ENCODE data around the gene TRDMT1.

TRDMT1 gene

DNA sequence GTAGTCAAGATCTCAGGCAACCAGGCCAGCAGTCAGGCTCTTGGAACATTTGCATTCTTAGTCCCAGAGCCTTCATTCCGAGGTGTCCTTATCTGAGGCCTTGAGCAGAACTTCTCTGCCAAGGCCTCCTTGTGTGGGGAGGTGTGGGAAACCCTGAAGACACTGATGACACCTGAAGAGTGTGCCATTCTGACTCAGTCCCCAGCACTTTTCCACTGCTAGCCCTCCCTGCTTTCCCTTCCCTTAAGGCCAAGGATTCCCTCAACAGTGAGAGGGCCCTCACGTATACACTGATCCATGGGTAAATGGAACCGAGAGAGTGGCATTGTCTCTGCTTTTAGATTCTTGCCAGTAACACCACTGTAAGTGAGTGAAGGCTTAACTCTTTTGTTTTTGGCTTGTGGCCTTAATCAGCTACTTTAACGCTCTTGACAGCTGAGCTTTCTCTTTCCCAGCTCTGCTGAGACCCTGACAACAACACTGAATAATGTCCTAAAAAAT lies 30.3 kb downstream of the TRDMT1 start:
- no peak for DNase-seq (ENCODE audit: low read depth)

DNA sequence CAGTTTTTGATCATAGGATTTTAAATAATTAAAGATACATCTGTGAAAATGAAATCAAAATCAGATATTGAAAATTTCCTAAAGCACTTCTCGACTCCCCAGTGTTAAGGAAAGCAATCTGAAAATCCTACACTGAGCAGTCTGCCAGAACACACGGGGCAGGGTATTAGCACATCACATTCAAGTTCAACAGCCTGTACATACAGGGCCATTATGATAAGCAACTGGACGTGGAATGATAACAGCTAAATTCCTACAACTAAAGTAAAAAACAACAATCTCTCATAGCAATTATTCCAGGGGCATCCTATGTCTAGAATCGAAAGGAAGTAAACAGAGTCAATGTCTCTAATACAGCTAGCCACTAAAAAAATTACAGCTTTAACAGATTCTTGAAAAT lies 31.7 kb downstream of the TRDMT1 start:
- no peak for DNase-seq (ENCODE audit: low read depth)

DNA sequence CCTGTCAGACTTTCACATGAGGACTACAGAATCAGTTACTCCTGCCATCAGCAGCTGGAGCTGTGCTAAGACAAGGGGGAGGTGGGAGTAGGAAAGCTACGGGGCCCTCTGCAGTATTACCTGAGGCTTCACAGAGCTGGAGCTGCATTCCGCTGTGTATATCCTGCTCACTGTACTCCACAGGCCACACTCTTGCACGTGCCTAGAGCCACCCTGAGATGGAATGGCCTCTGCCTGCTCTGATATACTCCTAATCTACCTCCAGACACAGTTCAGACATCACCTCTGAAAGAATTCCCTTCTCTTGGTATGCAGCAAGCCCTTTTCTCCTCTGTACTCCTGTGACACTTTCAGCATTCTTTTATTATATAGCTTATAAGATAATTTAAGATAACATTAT lies 34.8 kb downstream of the TRDMT1 start:
- DNase-seq (ENCODE audit: low read depth): no peak

GRCh38 chr10:17162828-17163227 lies 38.6 kb downstream of the TRDMT1 start:
- no peak for DNase-seq (ENCODE audit: low read depth)

GRCh38 chr10:17161775-17162174 lies 39.7 kb downstream of the TRDMT1 start:
- no peak for DNase-seq (ENCODE audit: low read depth)

DNA sequence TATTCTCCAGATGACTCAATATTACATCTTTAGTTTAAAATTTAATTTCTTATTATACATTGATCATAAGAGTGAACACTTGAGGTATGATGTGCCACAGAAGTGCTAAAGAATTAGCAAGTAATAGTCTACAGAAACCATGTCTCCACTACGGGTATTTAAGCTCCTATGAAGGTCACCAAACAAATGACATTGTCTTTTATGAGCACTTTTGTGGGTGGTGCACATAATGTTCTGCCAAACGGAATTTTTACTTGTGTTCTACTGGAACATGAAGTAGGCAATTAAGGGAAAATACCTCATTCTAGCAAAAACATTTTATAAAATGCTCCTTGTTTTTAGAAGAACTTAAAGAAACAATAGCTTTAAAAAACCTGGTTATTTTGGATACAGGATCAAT lies 44.4 kb downstream of the TRDMT1 start:
- DNase-seq (ENCODE audit: low read depth): no peak

- no peak for DNase-seq (ENCODE audit: low read depth)
These were observed 45.6 kb downstream of the TRDMT1 start for GRCh38 chr10:17155826-17156225.

- no peak for DNase-seq (ENCODE audit: low read depth)
These were observed 47.4 kb downstream of the TRDMT1 start for GRCh38 chr10:17154116-17154515.

- DNase-seq (ENCODE audit: low read depth): no peak
These were observed 48.2 kb downstream of the TRDMT1 start for GRCh38 chr10:17153321-17153720.

DNA sequence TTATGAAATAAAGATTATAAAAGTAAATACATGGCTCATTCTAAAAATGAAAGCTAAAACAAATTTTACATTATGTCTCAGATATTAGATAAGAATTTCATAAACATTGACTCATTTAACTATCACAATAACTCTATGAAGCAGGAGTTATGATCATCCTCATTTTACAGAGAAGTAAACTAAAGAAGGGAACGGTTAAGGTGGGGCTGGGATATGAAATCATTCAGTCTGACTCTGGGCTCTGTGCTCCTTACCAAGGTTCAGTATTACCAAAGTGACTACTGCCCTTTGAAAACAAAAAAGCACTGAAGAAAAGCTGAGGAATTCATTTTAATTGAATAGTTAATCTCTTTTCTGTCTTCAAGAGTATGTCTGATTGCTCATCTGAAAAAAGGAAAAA lies 49.8 kb downstream of the TRDMT1 start:
- no peak for DNase-seq (ENCODE audit: low read depth)

DNA sequence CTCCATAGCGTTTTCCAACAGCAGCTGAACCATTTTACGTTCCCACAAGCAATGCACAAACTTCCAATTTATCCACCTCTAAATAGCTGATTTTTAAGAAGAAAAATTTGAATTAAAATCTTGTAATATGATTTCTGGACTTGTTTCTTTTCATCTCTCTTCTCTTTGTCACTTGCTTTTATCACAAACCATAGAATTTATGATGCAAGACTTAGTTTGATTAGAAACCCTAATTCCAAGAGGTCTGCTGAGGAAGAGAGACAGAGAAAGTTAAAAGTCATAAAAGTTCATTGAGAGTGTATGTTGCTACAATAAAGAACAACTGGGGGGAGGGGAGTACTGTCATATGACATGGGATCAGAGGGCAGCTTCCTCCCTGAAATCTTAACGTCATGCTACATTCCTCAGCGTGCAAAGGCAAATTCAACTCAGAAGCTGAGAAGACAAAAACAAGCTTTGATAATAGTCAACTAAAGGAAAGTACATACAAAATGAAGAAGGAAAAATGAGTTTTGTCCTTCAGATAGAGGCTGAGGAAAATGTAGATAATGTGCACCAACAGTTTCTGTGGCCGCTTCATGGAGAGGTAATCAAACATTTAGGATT lies 53.5 kb downstream of the TRDMT1 start:
- no peak for DNase-seq (ENCODE audit: low read depth)

DNA sequence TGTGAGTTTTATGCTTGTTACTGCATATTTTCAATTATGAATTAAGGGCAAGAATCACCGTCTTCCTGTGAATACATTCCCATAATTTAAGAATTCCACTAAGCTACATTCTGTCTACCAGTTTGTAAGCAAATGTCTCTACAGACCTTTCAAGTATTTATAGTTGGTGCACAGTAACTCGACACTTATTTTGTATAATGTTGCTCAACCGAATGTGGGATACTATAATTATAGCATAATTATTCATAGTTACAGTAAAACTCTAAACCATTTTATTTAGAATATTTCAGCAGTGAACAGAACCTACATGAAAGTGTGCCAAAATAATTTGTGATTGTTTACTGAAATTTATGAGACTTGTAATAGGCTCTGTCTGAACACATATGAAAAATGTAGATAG lies 54.6 kb downstream of the TRDMT1 start:
- no peak for DNase-seq (ENCODE audit: low read depth)

GRCh38 chr10:17145239-17145638 lies 56.2 kb downstream of the TRDMT1 start:
- DNase-seq (ENCODE audit: low read depth): no peak

- peak; percentile 40 for DNase-seq (ENCODE audit: low read depth)
These were observed 56.7 kb downstream of the TRDMT1 start for GRCh38 chr10:17144757-17145156.

DNA sequence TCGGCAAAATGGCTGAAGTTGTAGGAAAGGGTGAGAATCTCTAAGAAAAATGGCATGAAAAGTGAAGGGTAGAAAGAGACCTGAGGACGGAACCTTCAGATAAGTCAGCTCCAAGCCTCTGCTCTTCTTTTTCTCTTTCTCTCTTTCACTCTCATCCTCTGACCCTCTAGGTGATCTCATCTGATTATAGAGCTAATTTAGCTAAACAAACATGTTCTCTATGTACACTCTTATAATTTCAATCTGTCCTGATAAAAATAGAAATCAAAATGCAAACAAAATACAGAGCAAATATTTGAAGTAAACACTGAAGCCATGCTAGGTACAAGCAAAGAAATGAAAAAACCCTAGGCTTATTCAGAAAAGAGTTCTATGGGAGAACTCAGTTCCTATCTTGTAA lies 57.4 kb downstream of the TRDMT1 start:
- no peak for DNase-seq (ENCODE audit: low read depth)

DNA sequence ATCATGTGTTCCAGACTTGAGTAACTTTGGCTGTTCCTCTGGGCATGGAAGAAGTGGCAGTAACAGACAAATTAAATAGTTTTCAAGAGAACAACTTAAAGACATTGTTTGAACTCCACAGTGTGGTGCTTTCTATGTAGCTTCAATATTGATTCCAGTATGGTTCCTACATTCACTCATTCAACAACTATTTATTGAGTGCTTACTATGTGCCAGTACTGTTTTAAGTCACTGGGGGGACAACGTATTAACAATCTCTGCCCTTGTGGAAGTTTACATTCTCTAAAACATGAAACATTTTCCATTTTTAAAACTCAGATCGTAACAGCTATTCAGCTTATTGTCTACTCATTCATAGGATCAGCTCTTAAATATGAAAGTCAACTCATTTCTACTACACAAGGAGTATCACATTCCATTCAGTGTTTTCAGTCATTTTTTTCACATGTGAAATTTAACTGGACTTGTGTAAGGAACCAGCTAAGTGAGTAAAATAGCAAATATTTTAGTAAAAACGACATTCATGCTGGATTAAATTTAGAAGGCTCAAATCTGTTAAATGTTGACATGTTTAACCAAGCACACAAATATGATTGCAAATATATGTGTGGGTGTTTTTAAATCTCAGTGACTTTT lies 58.3 kb downstream of the TRDMT1 start:
- DNase-seq (ENCODE audit: low read depth): no peak

- no peak for DNase-seq (ENCODE audit: low read depth)
These were observed 59.8 kb downstream of the TRDMT1 start for GRCh38 chr10:17141504-17142229.

- no peak for DNase-seq (ENCODE audit: low read depth)
These were observed 61.1 kb downstream of the TRDMT1 start for GRCh38 chr10:17140386-17140761.

DNA sequence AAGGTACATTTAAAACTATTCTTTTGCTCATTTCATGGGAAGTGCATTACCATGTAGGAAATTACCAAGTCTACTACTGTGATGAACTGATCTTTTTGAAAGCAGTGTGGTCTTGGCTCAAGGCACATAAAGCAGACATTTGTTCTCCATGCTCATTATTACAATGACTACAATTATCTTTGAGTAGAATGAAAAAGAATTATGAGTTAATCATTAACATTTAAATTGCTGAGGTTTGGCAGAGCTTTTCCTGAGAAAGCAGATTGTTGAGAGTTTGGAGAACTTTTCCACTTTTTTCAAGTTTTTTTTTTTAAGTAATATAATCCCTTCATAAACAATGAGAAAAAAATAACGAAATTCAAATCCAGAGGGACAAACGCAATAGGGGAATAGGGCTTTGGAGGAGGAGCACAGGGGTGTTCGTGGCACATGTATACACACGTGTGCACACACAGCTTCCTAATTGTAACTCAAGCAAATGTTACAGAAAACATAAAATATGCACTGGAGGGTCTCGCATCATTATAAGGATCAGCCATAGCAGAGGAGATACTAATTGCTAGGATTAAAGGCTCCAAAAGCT lies 62.9 kb downstream of the TRDMT1 start:
- DNase-seq (ENCODE audit: low read depth): no peak

DNA sequence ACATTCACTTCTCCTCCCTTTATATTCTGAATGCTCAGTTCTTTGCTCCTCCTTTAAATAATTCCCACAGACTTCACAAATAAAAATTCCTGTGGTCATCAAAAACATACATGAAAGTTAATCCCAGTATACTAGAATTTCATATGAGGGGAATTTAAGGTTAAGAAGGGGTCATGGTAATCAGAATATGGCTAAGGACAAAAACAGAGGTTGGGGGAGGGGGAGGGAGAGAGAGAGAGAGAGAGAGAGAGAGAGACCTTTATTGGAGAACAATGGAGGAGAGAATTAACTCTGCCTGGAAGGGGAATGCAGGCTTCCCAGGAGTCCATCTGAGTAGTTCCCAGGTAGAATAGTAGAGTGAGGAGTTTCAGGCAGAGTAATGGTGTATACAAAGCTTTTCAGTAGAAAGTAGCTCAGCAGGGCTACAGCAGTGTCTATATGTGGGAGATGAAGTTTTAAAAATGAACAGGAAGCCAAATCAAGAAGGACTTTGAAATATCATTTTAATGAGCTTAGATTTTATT lies 66.7 kb downstream of the TRDMT1 start:
- DNase-seq (ENCODE audit: low read depth): no peak

- no peak for DNase-seq (ENCODE audit: low read depth)
These were observed 67.2 kb downstream of the TRDMT1 start for GRCh38 chr10:17134282-17134681.

GRCh38 chr10:17129741-17130140 lies 71.7 kb downstream of the TRDMT1 start, which contains the start of gene CUBN:
TSS of gene CUBN (minus strand) at chr10:17129811. CDS start at chr10:17129765, 46 bp downstream.
- DNase-seq (ENCODE audit: low read depth): no peak

DNA sequence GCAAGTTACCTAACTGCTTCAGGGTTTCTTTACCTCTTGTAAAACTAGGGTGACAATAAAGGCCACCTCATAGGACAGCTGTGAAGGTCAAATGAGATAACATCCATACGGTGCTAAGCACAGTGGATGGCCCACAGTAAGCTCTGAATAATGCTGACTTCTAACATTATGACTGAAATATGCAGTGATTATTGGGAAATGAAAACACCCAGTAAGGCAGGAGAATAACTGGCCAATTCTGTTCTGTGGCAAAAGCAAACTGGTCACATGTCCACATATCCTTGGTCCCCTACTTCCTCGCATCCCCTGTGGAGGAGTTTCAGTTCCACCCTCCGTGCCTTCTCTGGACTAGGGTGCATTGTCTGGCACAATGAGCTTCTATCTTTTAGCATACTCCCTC lies 73.2 kb downstream of the TRDMT1 start:
- no peak for DNase-seq (ENCODE audit: low read depth)
